Lung (tissue), 12 donors: ENCODE data around the gene FOXE1. TPM values are rescaled to one million over a fixed set of nuclear protein-coding genes. Genes with fewer than 3 reads are reported as not detected.

Experiments
- ATAC-seq: fragments of 200-7000 bp; cut with Tn5 transposase; one replicate; pipeline ENCODE4 v1.9.1; 2020; ENCODE audit warnings: moderate number of reproducible peaks; ENCODE audit not compliant: insufficient read depth, low FRiP score
- DNase-seq, 3 donors: peaks; one replicate each; pipeline ENCODE4 v3.0.0-alpha.2; 2013 to 2017
- H3K27ac ChIP-seq, 2 donors: one replicate each; pipeline ENCODE4 v1.5.1; 2013; ENCODE audit warnings: mild to moderate bottlenecking in 2 of 2, moderate library complexity in 2 of 2, control low read depth in 1 of 2, inconsistent platforms in 1 of 2, low read depth in 1 of 2, low read length in 1 of 2
- H3K27me3 ChIP-seq, 3 donors: one replicate each; pipeline ENCODE4 v1.5.1; 2013; ENCODE audit warnings: low read length in 2 of 3; ENCODE audit not compliant: control insufficient read depth in 3 of 3, insufficient read depth in 3 of 3
- H3K36me3 ChIP-seq, 4 donors: one replicate each; pipeline ENCODE4 v1.5.1; 2013; ENCODE audit warnings: low read length in 4 of 4, mild to moderate bottlenecking in 1 of 4, moderate library complexity in 1 of 4; ENCODE audit not compliant: control insufficient read depth in 4 of 4, insufficient read depth in 4 of 4
- H3K4me1 ChIP-seq, 5 donors: one replicate each; pipeline ENCODE4 v1.5.1; 2013; ENCODE audit warnings: low read length in 5 of 5, mild to moderate bottlenecking in 2 of 5, moderate library complexity in 1 of 5; ENCODE audit not compliant: control insufficient read depth in 5 of 5, insufficient read depth in 5 of 5
- H3K4me3 ChIP-seq: one replicate; pipeline ENCODE4 v1.5.1; 2013; ENCODE audit warnings: mild to moderate bottlenecking, control low read depth, moderate library complexity
- H3K9ac ChIP-seq, 2 donors: one replicate each; pipeline ENCODE4 v1.5.1; 2013; ENCODE audit warnings: low read length in 2 of 2, control low read depth in 1 of 2; ENCODE audit not compliant: insufficient read depth in 1 of 2
- H3K9me3 ChIP-seq, 4 donors: one replicate each; pipeline ENCODE4 v1.5.1; 2013; ENCODE audit warnings: low read length in 3 of 4, mild to moderate bottlenecking in 1 of 4, moderate library complexity in 1 of 4; ENCODE audit not compliant: control insufficient read depth in 4 of 4, insufficient read depth in 3 of 4
- CTCF ChIP-seq: IDR thresholded peaks from 2 replicates; pipeline ENCODE4 v1.5.1; 2012; ENCODE audit warnings: mild to moderate bottlenecking; ENCODE audit errors: control extremely low read depth, extremely low read depth
- WGBS, 2 donors: extraction: QIAGEN DNeasy Blood & Tissue Kit; methylation state at CpG; one replicate each; pipeline ENCODE4 v1.1.7; 2013; 5-methylcytosine and 5-hydroxymethylcytosine counted together
- polyA plus RNA-seq, 2 donors: library from polyadenylated mRNA; stranded (reverse); fragments of 200-250 nt; gene quantifications; one replicate each; pipeline ENCODE4 v1.2.1, GENCODE V29; 2013
- total RNA-seq, 2 donors: library from RNA; depleted of rRNA in 1 of 2; stranded (reverse); fragments of >200 nt in 1 of 2; gene quantifications; one replicate each; pipeline ENCODE4 v1.2.1, GENCODE V29; 2014 to 2021
- donor health status: control.
- donor health status: control.
- donor health status: Bipolar disorder and iron deficiency.
- donor health status: healthy.
- donor health status: DM: yes; HTN: yes; CAD: no.

Gene FOXE1
- total and polyA plus RNA-seq, 4 donors = 0.06 to 0.14 (median 0.08) TPM; not detected in 1

DNA sequence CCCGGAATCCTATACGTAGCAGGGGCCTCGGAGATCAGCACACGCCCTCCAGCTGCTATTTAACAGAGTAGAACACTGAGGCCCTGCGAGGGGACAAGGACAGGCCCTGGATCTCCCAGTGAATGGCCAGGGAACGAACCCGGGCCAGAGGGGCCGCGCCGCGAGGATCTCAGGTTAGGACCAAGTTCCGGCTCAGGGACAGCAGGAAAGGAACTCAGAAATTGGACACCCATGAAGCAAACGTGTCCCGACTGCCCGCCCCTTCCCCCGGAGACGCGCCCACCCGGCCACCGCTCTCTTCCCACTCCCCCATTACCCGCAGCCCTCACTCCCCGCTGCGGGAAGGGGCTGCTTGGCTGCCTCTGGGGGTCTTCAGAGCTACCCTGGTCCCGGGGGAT, 1.0 kb upstream of the FOXE1 start:
- no peak overlapping the region for H3K4me3 ChIP-seq

GRCh38 chr9:97852399-97853055, 499 bp upstream of the FOXE1 start:
- 5 to 6% methylated on average over 34 of the region's 34 CpGs for WGBS, 2 donors

More for the DNA sequence above, 1.0 kb upstream of the FOXE1 start:
- peaks cover 0 to 15% (median 0%) of the 10 kb centered on the region in 4 donors for H3K9me3 ChIP-seq
- no peak overlapping the region for H3K9ac ChIP-seq
- H3K36me3 ChIP-seq = no peaks in the 10 kb centered on the region
- TF ChIP-seq CTCF = no peak
- DNase-seq (no peak), ATAC-seq (no peak)
- peaks cover 16 to 88% (median 71%) of the 10 kb centered on the region in 3 donors for H3K27me3 ChIP-seq
- no peak overlapping the region for H3K27ac ChIP-seq
- peaks cover 0 to 25% (median 7%) of the 10 kb centered on the region in 5 donors for H3K4me1 ChIP-seq
- 4 to 5% methylated on average over 24 of the region's 24 CpGs for WGBS, 2 donors

DNA sequence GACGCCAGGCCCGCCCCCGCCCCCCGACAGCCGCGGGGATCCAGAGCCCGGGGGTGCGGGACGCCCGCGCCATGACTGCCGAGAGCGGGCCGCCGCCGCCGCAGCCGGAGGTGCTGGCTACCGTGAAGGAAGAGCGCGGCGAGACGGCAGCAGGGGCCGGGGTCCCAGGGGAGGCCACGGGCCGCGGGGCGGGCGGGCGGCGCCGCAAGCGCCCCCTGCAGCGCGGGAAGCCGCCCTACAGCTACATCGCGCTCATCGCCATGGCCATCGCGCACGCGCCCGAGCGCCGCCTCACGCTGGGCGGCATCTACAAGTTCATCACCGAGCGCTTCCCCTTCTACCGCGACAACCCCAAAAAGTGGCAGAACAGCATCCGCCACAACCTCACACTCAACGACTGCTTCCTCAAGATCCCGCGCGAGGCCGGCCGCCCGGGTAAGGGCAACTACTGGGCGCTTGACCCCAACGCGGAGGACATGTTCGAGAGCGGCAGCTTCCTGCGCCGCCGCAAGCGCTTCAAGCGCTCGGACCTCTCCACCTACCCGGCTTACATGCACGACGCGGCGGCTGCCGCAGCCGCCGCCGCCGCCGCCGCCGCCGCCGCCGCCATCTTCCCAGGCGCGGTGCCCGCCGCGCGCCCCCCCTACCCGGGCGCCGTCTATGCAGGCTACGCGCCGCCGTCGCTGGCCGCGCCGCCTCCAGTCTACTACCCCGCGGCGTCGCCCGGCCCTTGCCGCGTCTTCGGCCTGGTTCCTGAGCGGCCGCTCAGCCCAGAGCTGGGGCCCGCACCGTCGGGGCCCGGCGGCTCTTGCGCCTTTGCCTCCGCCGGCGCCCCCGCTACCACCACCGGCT, 1.0 kb downstream of the FOXE1 start:
- H3K4me1 ChIP-seq = peaks cover 0 to 26% (median 0%) of the 10 kb centered on the region in 5 donors
- no peak overlapping the region for H3K4me3 ChIP-seq
- H3K9ac ChIP-seq = no peak overlapping the region
- ATAC-seq (no peak), DNase-seq (peak in 1 of 3 donors; percentile 29)
- TF ChIP-seq CTCF = no peak
- no peak overlapping the region for H3K27ac ChIP-seq
- WGBS, 2 donors = 2 to 5% methylated on average over 87 to 125 of the region's 125 CpGs
- H3K9me3 ChIP-seq = peaks cover 0 to 15% (median 0%) of the 10 kb centered on the region in 4 donors
- H3K27me3 ChIP-seq = peaks cover 12 to 85% (median 73%) of the 10 kb centered on the region in 3 donors
- no peaks in the 10 kb centered on the region for H3K36me3 ChIP-seq

More at GRCh38 chr9:97852399-97853055, 499 bp upstream of the FOXE1 start:
- H3K9me3 ChIP-seq = peaks cover 0 to 15% (median 0%) of the 10 kb centered on the region in 4 donors
- no peak overlapping the region for H3K9ac ChIP-seq
- no peak overlapping the region for H3K4me3 ChIP-seq
- no peak for ATAC-seq
- peaks cover 0 to 25% (median 7%) of the 10 kb centered on the region in 5 donors for H3K4me1 ChIP-seq
- H3K27ac ChIP-seq = no peak overlapping the region
- peaks cover 14 to 88% (median 71%) of the 10 kb centered on the region in 3 donors for H3K27me3 ChIP-seq
- no peak for TF ChIP-seq CTCF
- no peaks in the 10 kb centered on the region for H3K36me3 ChIP-seq
- no peak for DNase-seq
